HCT116 (cell line): ENCODE measurements around the gene RNF138. TPM values are rescaled to one million over a fixed set of nuclear protein-coding genes. Genes with fewer than 3 reads are reported as not detected.

Experiments
- ATAC-seq: fragments of 200-7000 bp; cut with Tn5 transposase; 2 replicates; pipeline ENCODE4 v1.9.1; 2020; ENCODE audit warnings: mild to moderate bottlenecking, moderate library complexity
- Bru-seq: library from RNA; stranded (reverse); fragments of 400-500 nt; gene quantifications from one replicate; lab custom pipeline; 2021; lab: Mats Ljungman, UMichigan
- BruChase-seq, 2 experiments: library from RNA; stranded (reverse); fragments of 400-500 nt; gene quantifications; one replicate each; lab custom pipeline; 2021; lab: Mats Ljungman, UMichigan
- BruUV-seq: library from RNA; stranded (reverse); fragments of 400-500 nt; replicated peaks from 2 replicates; lab custom pipeline; 2021; lab: Mats Ljungman, UMichigan
- CTCF ChIA-PET: fragments of 300-600 bp; sonication (Branson Sonifier 250); formaldehyde crosslinking; loops from one replicate; lab custom pipeline; 2021; ENCODE audit warnings: antibody characterized with exemption; lab: Charles Lee
- POLR2A ChIA-PET: fragments of 300-600, 350-600 bp; sonication (Branson Sonifier 250); formaldehyde crosslinking; loops from one replicate; lab custom pipeline; 2021; ENCODE audit warnings: antibody characterized with exemption; lab: Charles Lee
- RAD21 ChIA-PET, 2 experiments: fragments of 300-600 bp; sonication (Branson Sonifier 250); formaldehyde crosslinking; loops; one replicate each; lab custom pipeline; 2023; ENCODE audit warnings: low total read pairs in 2 of 2; ENCODE audit not compliant: uncharacterized antibody in 2 of 2, unreplicated experiment in 2 of 2, low non-redundant PET in 1 of 2; lab: Charles Lee
- DNase-seq: peaks from one replicate; pipeline ENCODE4 v3.0.0-alpha.2; 2010; ENCODE audit warnings: low read depth, low spot score
- H2AFZ ChIP-seq: fragments of 200-600 bp; shearing (Covaris generic), sonication (generic); 2 replicates; pipeline ENCODE4 v1.6.1; 2017; ENCODE audit warnings: low read depth, mixed run types, mixed read lengths, antibody characterized with exemption, low read length; ENCODE audit not compliant: poor library complexity, severe bottlenecking
- H3K27ac ChIP-seq: 2 replicates; pipeline ENCODE4 v1.5.1; 2012; ENCODE audit warnings: low read depth, low read length
- H3K27me3 ChIP-seq: fragments of 200-600 bp; sonication (generic); 2 replicates; pipeline ENCODE4 v1.6.1; 2016; ENCODE audit warnings: mixed run types, low read length, mixed read lengths; ENCODE audit not compliant: insufficient read depth
- H3K36me3 ChIP-seq, 2 experiments: fragments of 200-500 bp in 1 of 2; fragments of 200-600 bp in 1 of 2; sonication (Bioruptor generic) in 1 of 2; sonication (generic) in 1 of 2; 2 replicates each; pipeline versions ENCODE4 v1.5.1 to v1.6.1; 2014 to 2016; ENCODE audit warnings: low read length in 2 of 2, inconsistent platforms in 1 of 2, mixed read lengths in 1 of 2, mixed run types in 1 of 2; ENCODE audit not compliant: insufficient read depth in 2 of 2, control insufficient read depth in 1 of 2
- H3K4me1 ChIP-seq, 2 experiments: fragments of 200-600 bp in 1 of 2; sonication (generic) in 1 of 2; 2 replicates each; pipeline versions ENCODE4 v1.5.1 to v1.6.1; 2012 to 2017; ENCODE audit warnings: low read length in 2 of 2, inconsistent platforms in 1 of 2, mild to moderate bottlenecking in 1 of 2, mixed read lengths in 1 of 2, mixed run types in 1 of 2, moderate library complexity in 1 of 2; ENCODE audit not compliant: insufficient read depth in 2 of 2, control insufficient read depth in 1 of 2
- H3K4me2 ChIP-seq: fragments of 200-600 bp; sonication (generic); 2 replicates; pipeline ENCODE4 v1.6.1; 2017; ENCODE audit warnings: mixed run types, low read length, mixed read lengths
- H3K4me3 ChIP-seq, 2 experiments: fragments of 200-600 bp in 1 of 2; sonication (generic) in 1 of 2; replicated peaks in 1 of 2; 2 replicates each; pipeline ENCODE4 v1.5.1; 2011 to 2016; ENCODE audit warnings: low read length in 2 of 2, control low read depth in 1 of 2, low read depth in 1 of 2, mild to moderate bottlenecking in 1 of 2, mixed read lengths in 1 of 2, mixed run types in 1 of 2
- H3K79me2 ChIP-seq: fragments of 200-600 bp; sonication (generic); 2 replicates; pipeline ENCODE4 v1.6.1; 2017; ENCODE audit warnings: mild to moderate bottlenecking, mixed run types, low read length, moderate library complexity, mixed read lengths; ENCODE audit not compliant: insufficient read depth
- H3K9ac ChIP-seq: fragments of 200-600 bp; sonication (generic); 2 replicates; pipeline ENCODE4 v1.6.1; 2016; ENCODE audit warnings: low read length, mixed read lengths
- H3K9me2 ChIP-seq: fragments of 200-600 bp; sonication (generic), shearing (Covaris generic); 2 replicates; pipeline ENCODE4 v1.6.1; 2017; ENCODE audit warnings: mixed run types, mild to moderate bottlenecking, moderate library complexity; ENCODE audit not compliant: insufficient read depth
- H3K9me3 ChIP-seq, 2 experiments: fragments of 200-500 bp in 1 of 2; fragments of 200-600 bp in 1 of 2; sonication (Bioruptor generic) in 1 of 2; sonication (generic) in 1 of 2; 2 replicates each; pipeline ENCODE4 v1.6.1; 2014 to 2017; ENCODE audit warnings: low read length in 2 of 2, mixed read lengths in 2 of 2, inconsistent platforms in 1 of 2, low read depth in 1 of 2, mild to moderate bottlenecking in 1 of 2, mixed run types in 1 of 2, moderate library complexity in 1 of 2; ENCODE audit not compliant: control insufficient read depth in 1 of 2, insufficient read depth in 1 of 2
- H4K20me1 ChIP-seq: fragments of 200-600 bp; sonication (generic), shearing (Covaris generic); 2 replicates; pipeline ENCODE4 v1.6.1; 2017; ENCODE audit warnings: mixed run types, mild to moderate bottlenecking, moderate library complexity; ENCODE audit not compliant: insufficient read depth
- CBX3 ChIP-seq: IDR thresholded peaks from 2 replicates; pipeline ENCODE4 v1.6.1; 2012; ENCODE audit warnings: low read depth
- EGR1 ChIP-seq: IDR thresholded peaks from 2 replicates; pipeline ENCODE4 v1.6.1; 2012; ENCODE audit warnings: low read depth
- ELF1 ChIP-seq: IDR thresholded peaks from 2 replicates; pipeline ENCODE4 v1.6.1; 2012; ENCODE audit warnings: low read depth, borderline replicate concordance
- FOSL1 ChIP-seq: IDR thresholded peaks from 2 replicates; pipeline ENCODE4 v1.6.1; 2012; ENCODE audit warnings: low read depth
- RAD21 ChIP-seq: IDR thresholded peaks from 2 replicates; pipeline ENCODE4 v1.6.1; 2012; ENCODE audit warnings: low read depth, mild to moderate bottlenecking
- SIN3A ChIP-seq: IDR thresholded peaks from 2 replicates; pipeline ENCODE4 v1.6.1; 2012; ENCODE audit warnings: low read depth
- SP1 ChIP-seq: IDR thresholded peaks from 2 replicates; pipeline ENCODE4 v1.6.1; 2012; ENCODE audit warnings: low read depth
- TCF7L2 ChIP-seq: IDR thresholded peaks from 2 replicates; pipeline ENCODE4 v1.7.0; 2011; ENCODE audit warnings: borderline replicate concordance, inconsistent platforms; ENCODE audit not compliant: insufficient read depth, insufficient read length; ENCODE audit errors: extremely low read depth
- YY1 ChIP-seq: IDR thresholded peaks from 2 replicates; pipeline ENCODE4 v1.6.1; 2011; ENCODE audit warnings: low read length, low read depth, moderate library complexity, mild to moderate bottlenecking; ENCODE audit not compliant: insufficient replicate concordance; ENCODE audit errors: extremely low read depth
- ZFX ChIP-seq: fragments of 450-650 bp; IDR thresholded peaks from 2 replicates; pipeline ENCODE4 v1.6.1; 2017
- intact Hi-C: fragments of 100-400 bp; cut with micrococcal nuclease; formaldehyde crosslinking; loops from 2 replicates; pipeline ENCODE4 v1.10.0; 2022
- long read RNA-seq: library from polyadenylated mRNA; unstranded; transcript quantifications from one replicate; pipeline ENCODE4 v2.0.0, GENCODE V29; 2021; ENCODE audit not compliant: unreplicated experiment
- polyA plus RNA-seq: library from polyadenylated mRNA; unstranded; fragments of >200 nt; gene quantifications from 2 replicates; pipeline ENCODE4 v1.2.1, GENCODE V29; 2012; ENCODE audit warnings: missing spikeins
- total RNA-seq: library from RNA; stranded (reverse); gene quantifications from one replicate; pipeline ENCODE4 v1.2.1, GENCODE V29; 2021; ENCODE audit not compliant: unreplicated experiment

RNF138 gene
- 72.5 TPM for total RNA-seq
- 42.3 and 42.7 TPM in 2 replicates for polyA plus RNA-seq
- percentile 89 among the genes with signal in this experiment for Bru-seq, nascent RNA
- percentile 95 among the genes with signal in this experiment for BruChase-seq, experiment 1, labeled RNA remaining after a 6-hour chase
- percentile 93 among the genes with signal in this experiment for BruChase-seq, experiment 2, labeled RNA remaining after a 2-hour chase
- long read RNA-seq, transcript RNF138-202 (8 exons, 3,570 nt) = major isoform, 48 of 146 reads
- long read RNA-seq, transcript RNF138-201 (5 exons, 2,071 nt) = minor isoform, 15 of 146 reads
- long read RNA-seq, partial matches to known transcripts = 59 of 146 reads
- long read RNA-seq, other reads (novel, unspliced or antisense) = 24 of 146 reads

- POLR2A ChIA-PET = interaction anchor here (0.6 to 1.6 kb wide), 5 partner anchors 11 to 149 kb away, joined by 3 read pairs; partner anchors contain the start of gene TRAPPC8
- Histone ChIP-seq H3K9me2 (no peaks in the 10 kb centered on the region), H3K9me3 (no peaks in the 10 kb centered on the region), H3K4me3 (peak within 1 kb of the TSS; percentile 70 to 81), H3K79me2 (peaks cover 44% of the 10 kb centered on the region), H4K20me1 (peaks cover 9% of the 10 kb centered on the region; the same call in 1 of the 2 replicates), H3K27me3 (no peaks in the 10 kb centered on the region), H3K36me3 (peaks cover 4 to 21% of the 10 kb centered on the region in 2 experiments; a peak in 3 of 4 replicates), H3K27ac (peak within 1 kb of the TSS; percentile 100), H3K4me1 (peaks cover 19 to 45% of the 10 kb centered on the region in 2 experiments), H3K9ac (peak within 1 kb of the TSS; percentile 93), H3K4me2 (peak within 1 kb of the TSS; percentile 89), H2AFZ (peak within 1 kb of the TSS; percentile 56)
- peak; percentile 74 for DNase-seq
- intact Hi-C loops = loop anchor here (2.0 kb wide), 2 partner anchors 73 to 149 kb away; partner anchors contain the start of genes RNF125 and TRAPPC8
- TF ChIP-seq ZFX (peak; percentile 90), SIN3A (no peak), RAD21 (no peak), TCF7L2 (peak; percentile 45)
- CTCF ChIA-PET = interaction anchor here (0.9 kb wide), 1 partner anchor 19 kb away, joined by 5 read pairs; no protein-coding TSS in a partner anchor
- BruUV-seq = no TSS peak
- peak; percentile 67 for ATAC-seq
- RAD21 ChIA-PET = interaction anchor here (0.7 kb wide), 2 partner anchors 9 to 126 kb away, joined by 3 to 5 read pairs; no protein-coding TSS in a partner anchor
Measured at GRCh38 chr18:32091724-32092421, at the start of gene RNF138. Gene RNF138, plus strand, starts transcription at chr18:32091874. Its CDS starts 903 bp downstream, at chr18:32092777.

GRCh38 chr18:32042337-32042736 is 49.3 kb upstream of the RNF138 start:
- Histone ChIP-seq H3K4me2 (no peak overlapping the region), H3K4me3 (no peak overlapping the region), H3K4me1 (no peaks in the 10 kb centered on the region), H3K9me2 (no peaks in the 10 kb centered on the region), H3K9ac (no peak overlapping the region), H3K27ac (no peak overlapping the region), H3K36me3 (0 out of 4 replicates have a peak, but pooled peaks cover 0 to 2% of the 10 kb centered on the region in 2 experiments), H3K9me3 (no peaks in the 10 kb centered on the region), H3K27me3 (no peaks in the 10 kb centered on the region), H4K20me1 (no peaks in the 10 kb centered on the region), H2AFZ (no peak overlapping the region), H3K79me2 (no peaks in the 10 kb centered on the region)
- no peak for TF ChIP-seq YY1
- TF ChIP-seq SP1 = no peak
- no peak for TF ChIP-seq CBX3
- TF ChIP-seq FOSL1 = no peak
- no peak for TF ChIP-seq ELF1
- no peak for TF ChIP-seq EGR1
- no peak for TF ChIP-seq ZFX
- CTCF ChIA-PET = interaction anchor here (1.3 kb wide), 1 partner anchor 30 kb away, joined by 3 read pairs; no protein-coding TSS in a partner anchor
- POLR2A ChIA-PET = no interaction called here
- ATAC-seq (no peak), DNase-seq (no peak)
- intact Hi-C loops = no loop called here
- RAD21 ChIA-PET = no interaction called here
- BruUV-seq = no TSS peak
